B cell (primary cell): ENCODE data around the gene ZNF189. TPM values are rescaled to one million over a fixed set of nuclear protein-coding genes. Genes with fewer than 3 reads are reported as not detected.
A peak's percentile ranks its signal among the peaks of the same experiment; 100 is the strongest.

Experiments
- ATAC-seq: fragments of 200-7000 bp; cut with Tn5 transposase; one replicate; pipeline ENCODE4 v1.10.0; 2021; ENCODE audit warnings: low read depth, mild to moderate bottlenecking, moderate number of reproducible peaks, moderate library complexity
- CTCF ChIA-PET: fragments of 350-600 bp; sonication (Branson Sonifier 250); formaldehyde crosslinking; loops from one replicate; lab custom pipeline; 2021; ENCODE audit warnings: antibody characterized with exemption, inconsistent platforms; lab: Charles Lee
- POLR2A ChIA-PET: fragments of 350-600 bp; sonication (Branson Sonifier 250); formaldehyde crosslinking; loops from one replicate; lab custom pipeline; 2021; ENCODE audit warnings: antibody characterized with exemption; lab: Charles Lee
- DNase-seq: peaks from one replicate; pipeline ENCODE4 v3.0.0; 2013
- H2AFZ ChIP-seq: 2 replicates; pipeline ENCODE4 v1.6.1; 2012; ENCODE audit warnings: mild to moderate bottlenecking, low read depth, low read length; ENCODE audit not compliant: insufficient read depth, poor library complexity, severe bottlenecking
- H3K27ac ChIP-seq, 2 donors: 1 replicate in 1 of 2; 2 replicates in 1 of 2; pipeline ENCODE4 v1.5.1; 2012 to 2013; ENCODE audit warnings: low read length in 2 of 2, mild to moderate bottlenecking in 2 of 2, moderate library complexity in 1 of 2
- H3K27me3 ChIP-seq, 4 experiments: fragments of 200-600 bp in 1 of 4; sonication (generic) in 1 of 4; replicated peaks in 1 of 4; 1 replicate in 2 of 4; 2 replicates in 2 of 4; pipeline versions ENCODE4 v1.6.1 to v1.7.0; 2013 to 2016; ENCODE audit warnings: low read length in 3 of 4, mild to moderate bottlenecking in 2 of 4, mixed read lengths in 1 of 4, moderate library complexity in 1 of 4; ENCODE audit not compliant: insufficient read depth in 4 of 4, control insufficient read depth in 3 of 4; ENCODE audit errors: control extremely low read depth in 1 of 4
- H3K36me3 ChIP-seq, 2 experiments: replicated peaks in 1 of 2; 1 replicate in 1 of 2; 2 replicates in 1 of 2; pipeline versions ENCODE4 v1.6.1 to v1.7.1; 2013; ENCODE audit warnings: low read length in 1 of 2; ENCODE audit not compliant: insufficient read depth in 2 of 2, control insufficient read depth in 1 of 2; ENCODE audit errors: control extremely low read depth in 1 of 2, extremely low read depth in 1 of 2
- H3K4me1 ChIP-seq, 2 donors: fragments of 200-600 bp in 1 of 2; sonication (generic) in 1 of 2; 1 replicate in 1 of 2; 2 replicates in 1 of 2; pipeline versions ENCODE4 v1.5.1 to v1.6.1; 2013 to 2017; ENCODE audit warnings: low read length in 2 of 2; ENCODE audit not compliant: control insufficient read depth in 2 of 2, insufficient read depth in 2 of 2
- H3K4me2 ChIP-seq: replicated peaks from 2 replicates; pipeline ENCODE3; 2012; ENCODE audit warnings: mild to moderate bottlenecking, low read depth, low read length; ENCODE audit not compliant: poor library complexity, severe bottlenecking
- H3K4me3 ChIP-seq, 5 experiments: fragments of 200-600 bp in 1 of 5; sonication (generic) in 1 of 5; 1 replicate in 3 of 5; 2 replicates in 2 of 5; pipeline versions ENCODE4 v1.5.1 to v1.7.0; 2011 to 2016; ENCODE audit warnings: low read length in 4 of 5, mild to moderate bottlenecking in 4 of 5, low read depth in 2 of 5, control low read depth in 1 of 5, moderate library complexity in 1 of 5; ENCODE audit not compliant: insufficient read depth in 1 of 5; ENCODE audit errors: control extremely low read depth in 1 of 5, extremely low read depth in 1 of 5
- H3K79me2 ChIP-seq: fragments of 200-600 bp; sonication (generic); one replicate; pipeline ENCODE4 v1.6.0; 2016; ENCODE audit warnings: low read length; ENCODE audit not compliant: control insufficient read depth, insufficient read depth
- H3K9ac ChIP-seq: fragments of 200-600 bp; sonication (generic); 2 replicates; pipeline ENCODE4 v1.6.1; 2017; ENCODE audit warnings: mild to moderate bottlenecking, low read length, moderate library complexity
- H3K9me3 ChIP-seq, 3 donors: one replicate each; pipeline versions ENCODE4 v1.6.1 to v1.7.1; 2013; ENCODE audit warnings: low read length in 2 of 3; ENCODE audit not compliant: control insufficient read depth in 2 of 3, insufficient read depth in 1 of 3; ENCODE audit errors: control extremely low read depth in 1 of 3
- H4K20me1 ChIP-seq: 2 replicates; pipeline ENCODE4 v1.6.0; 2012; ENCODE audit warnings: mild to moderate bottlenecking, low read length; ENCODE audit not compliant: insufficient read depth, control insufficient read depth, poor library complexity, severe bottlenecking
- H3K27ac Mint-ChIP-seq: one replicate; pipeline ENCODE4 v1.8.0; 2021; ENCODE audit warnings: mixed read lengths
- H3K27me3 Mint-ChIP-seq: one replicate; pipeline ENCODE4 v1.8.0; 2021; ENCODE audit warnings: mixed read lengths
- H3K4me1 Mint-ChIP-seq: one replicate; pipeline ENCODE4 v1.8.0; 2021; ENCODE audit warnings: mixed read lengths
- H3K4me3 Mint-ChIP-seq: one replicate; pipeline ENCODE4 v1.8.0; 2021; ENCODE audit warnings: mixed read lengths
- H3K9me3 Mint-ChIP-seq: one replicate; pipeline ENCODE4 v1.8.0; 2022; ENCODE audit warnings: mixed read lengths; ENCODE audit not compliant: insufficient read depth
- EZH2 ChIP-seq: IDR thresholded peaks from 2 replicates; pipeline ENCODE4 v1.6.1; 2012; ENCODE audit warnings: borderline replicate concordance, low read depth, mild to moderate bottlenecking, moderate library complexity, low read length; ENCODE audit not compliant: insufficient read depth, poor library complexity, severe bottlenecking
- WGBS: methylation state at CpG from one replicate; pipeline ENCODE4 v1.1.5; 2013; ENCODE audit warnings: missing lambda C conversion rate; ENCODE audit not compliant: insufficient coverage; 5-methylcytosine and 5-hydroxymethylcytosine counted together
- intact Hi-C: fragments of 100-400 bp; cut with micrococcal nuclease; formaldehyde crosslinking; loops from one replicate; pipeline ENCODE4 v1.10.0; 2022
- polyA plus RNA-seq: library from polyadenylated mRNA; depleted of rRNA; stranded (reverse); fragments of >200 nt; gene quantifications from 2 replicates; pipeline ENCODE4 v1.2.3, GENCODE V29; 2012
- total RNA-seq, 2 donors: library from RNA; stranded (reverse); fragments of 120-200 nt in 1 of 2; gene quantifications; 1 replicate in 1 of 2; 2 replicates in 1 of 2; pipeline versions ENCODE4 v1.2.3 to v1.2.4, GENCODE V29; 2013 to 2022
- TF ChIP-seq, protein P1 (sequence below): fragments of 200-600 bp; IDR thresholded peaks from one replicate; pipeline ENCODE4 v1.8.0; 2022; ENCODE audit warnings: antibody characterized with exemption, mild to moderate bottlenecking

Gene ZNF189
- total and polyA plus RNA-seq, 2 donors (not counting 1 experiment from before 2014, with no cell fraction given) = 4.0 to 25.7 TPM

DNA sequence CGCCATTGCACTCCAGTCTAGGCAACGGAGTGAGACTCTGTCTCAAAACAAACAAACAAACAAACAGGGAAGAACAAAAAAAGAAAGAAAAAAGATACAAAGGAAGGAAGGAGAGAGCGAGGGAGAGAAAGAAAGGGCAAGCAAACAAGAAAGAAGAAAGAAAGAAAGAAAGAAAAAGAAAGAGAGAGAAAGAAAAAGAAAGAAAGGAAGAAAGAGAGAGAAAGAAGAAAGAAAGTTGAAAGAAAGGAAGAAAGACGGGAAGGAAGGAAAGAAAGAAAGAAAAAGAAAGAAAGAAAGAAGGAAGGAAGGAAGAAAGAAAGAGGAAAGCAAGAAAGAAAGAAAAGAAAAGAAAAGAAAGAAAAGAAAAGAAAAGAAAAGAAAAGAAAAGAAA, 50.0 kb downstream of the ZNF189 start:
- Histone ChIP-seq H3K4me3 (peak overlapping the region in 1 of 5 experiments; percentile 50), H3K27me3 (peaks cover 0 to 29% (median 25%) of the 10 kb centered on the region in 4 experiments), H3K9me3 (peaks cover 0 to 13% (median 0%) of the 10 kb centered on the region in 3 donors), H3K9ac (no peak overlapping the region), H2AFZ (peak overlapping the region; percentile 69), H3K27ac (no peak overlapping the region), H3K36me3 (no peaks in the 10 kb centered on the region), H3K4me1 (peaks cover 10 to 12% of the 10 kb centered on the region in 2 donors), H3K79me2 (no peaks in the 10 kb centered on the region), H3K4me2 (peak overlapping the region; percentile 72), H4K20me1 (no peaks in the 10 kb centered on the region)
- intact Hi-C loops = loop anchor here (1.0 to 5.0 kb wide), 2 partner anchors 51 to 82 kb away; partner anchors contain the start of genes MRPL50 and ZNF189
- Mint-ChIP-seq H3K9me3 (peaks cover 3% of the 10 kb centered on the region), H3K4me1 (peaks cover 12% of the 10 kb centered on the region), H3K27me3 (peaks cover 66% of the 10 kb centered on the region), H3K4me3 (peak overlapping the region; percentile 82), H3K27ac (no peak overlapping the region)
- TF ChIP-seq, protein P1, sequence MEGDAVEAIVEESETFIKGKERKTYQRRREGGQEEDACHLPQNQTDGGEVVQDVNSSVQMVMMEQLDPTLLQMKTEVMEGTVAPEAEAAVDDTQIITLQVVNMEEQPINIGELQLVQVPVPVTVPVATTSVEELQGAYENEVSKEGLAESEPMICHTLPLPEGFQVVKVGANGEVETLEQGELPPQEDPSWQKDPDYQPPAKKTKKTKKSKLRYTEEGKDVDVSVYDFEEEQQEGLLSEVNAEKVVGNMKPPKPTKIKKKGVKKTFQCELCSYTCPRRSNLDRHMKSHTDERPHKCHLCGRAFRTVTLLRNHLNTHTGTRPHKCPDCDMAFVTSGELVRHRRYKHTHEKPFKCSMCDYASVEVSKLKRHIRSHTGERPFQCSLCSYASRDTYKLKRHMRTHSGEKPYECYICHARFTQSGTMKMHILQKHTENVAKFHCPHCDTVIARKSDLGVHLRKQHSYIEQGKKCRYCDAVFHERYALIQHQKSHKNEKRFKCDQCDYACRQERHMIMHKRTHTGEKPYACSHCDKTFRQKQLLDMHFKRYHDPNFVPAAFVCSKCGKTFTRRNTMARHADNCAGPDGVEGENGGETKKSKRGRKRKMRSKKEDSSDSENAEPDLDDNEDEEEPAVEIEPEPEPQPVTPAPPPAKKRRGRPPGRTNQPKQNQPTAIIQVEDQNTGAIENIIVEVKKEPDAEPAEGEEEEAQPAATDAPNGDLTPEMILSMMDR = no peak
- no peak for TF ChIP-seq EZH2
- DNase-seq (peak; percentile 9), ATAC-seq (no peak)
- CTCF ChIA-PET = interaction anchor here (0.9 to 2.6 kb wide), 10 partner anchors 10 to 87 kb away, joined by 3 to 21 read pairs (median 4); partner anchors contain the start of genes MRPL50, RNF20 and ZNF189
- WGBS = 79% methylated on average over 2 of the region's 4 CpGs
- POLR2A ChIA-PET = no interaction called here

DNA sequence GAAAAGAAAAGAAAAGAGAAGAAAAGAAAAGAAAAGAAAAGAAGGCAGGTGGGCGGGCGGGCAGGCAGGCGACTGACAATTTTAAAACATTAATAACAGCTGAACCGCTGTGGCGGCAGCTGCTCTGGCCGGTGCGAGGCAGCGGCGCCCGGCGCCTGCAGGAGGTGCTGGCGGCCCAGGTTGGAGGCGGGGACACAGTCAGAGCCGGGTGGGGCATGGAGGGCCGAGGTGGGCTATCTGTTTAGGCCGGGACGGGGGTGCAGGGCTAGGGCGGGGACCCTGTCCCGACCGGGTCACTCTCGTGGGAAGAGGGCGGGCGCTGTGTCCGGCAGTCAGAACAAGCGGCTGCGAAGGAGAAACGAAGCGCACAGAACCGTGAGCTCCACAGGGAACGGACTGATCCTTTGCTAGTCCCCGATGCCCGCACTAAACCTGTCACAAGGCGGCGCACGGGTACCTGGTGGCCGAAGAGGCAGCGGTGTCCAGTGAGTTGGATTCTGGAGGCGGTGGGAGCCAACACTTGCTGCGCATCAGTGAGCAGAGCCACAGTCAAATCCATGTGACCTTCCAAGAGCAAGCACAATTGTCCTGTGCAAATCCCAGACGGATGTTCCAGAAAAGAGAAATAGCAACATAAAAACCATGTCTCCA, 50.5 kb downstream of the ZNF189 start:
- peak overlapping the region; percentile 72 for H3K4me2 ChIP-seq
- Mint-ChIP-seq H3K27ac (no peak overlapping the region), H3K4me3 (peak overlapping the region; percentile 82), H3K27me3 (peaks cover 65% of the 10 kb centered on the region), H3K4me1 (peaks cover 12% of the 10 kb centered on the region), H3K9me3 (peaks cover 3% of the 10 kb centered on the region)
- peak; percentile 69 for DNase-seq
- peaks cover 0 to 13% (median 0%) of the 10 kb centered on the region in 3 donors for H3K9me3 ChIP-seq
- POLR2A ChIA-PET = no interaction called here
- CTCF ChIA-PET = interaction anchor here (0.9 to 2.6 kb wide), 10 partner anchors 9 to 87 kb away, joined by 3 to 21 read pairs (median 4); partner anchors contain the start of genes MRPL50, RNF20 and ZNF189
- WGBS = 3% methylated on average over 40 of the region's 40 CpGs
- H3K27me3 ChIP-seq = peaks cover 0 to 29% (median 25%) of the 10 kb centered on the region in 4 experiments
- no peaks in the 10 kb centered on the region for H3K36me3 ChIP-seq
- H4K20me1 ChIP-seq = no peaks in the 10 kb centered on the region
- peak overlapping the region; percentile 69 for H2AFZ ChIP-seq
- ATAC-seq = peak; percentile 93
- intact Hi-C loops = loop anchor here (1.0 to 5.0 kb wide), 2 partner anchors 52 to 81 kb away; partner anchors contain the start of genes MRPL50 and ZNF189
- H3K79me2 ChIP-seq = no peaks in the 10 kb centered on the region
- H3K4me1 ChIP-seq = peaks cover 10 to 12% of the 10 kb centered on the region in 2 donors
- H3K27ac ChIP-seq = no peak overlapping the region
- TF ChIP-seq, protein P1 = peak; percentile 77
- TF ChIP-seq EZH2 = no peak
- peak overlapping the region in 4 of 5 experiments; percentile 35 to 56 (median 47) for H3K4me3 ChIP-seq
- H3K9ac ChIP-seq = peak overlapping the region; percentile 61
